WTC11 (cell line): ENCODE results near the gene OR2AE1. TPM values are rescaled to one million over a fixed set of nuclear protein-coding genes. Genes with fewer than 3 reads are reported as not detected.

ENCODE experiments used
- ATAC-seq: fragments of 200-7000 bp; cut with Tn5 transposase; 2 replicates; pipeline ENCODE4 v1.10.0; 2021; ENCODE audit warnings: mild to moderate bottlenecking, moderate library complexity
- CTCF ChIA-PET: fragments of 300-600 bp; sonication (Branson Sonifier 250); formaldehyde crosslinking; loops from one replicate; lab custom pipeline; 2021; ENCODE audit warnings: antibody characterized with exemption; lab: Charles Lee
- POLR2A ChIA-PET: fragments of 350-600 bp; sonication (Branson Sonifier 250); formaldehyde crosslinking; loops from one replicate; lab custom pipeline; 2021; ENCODE audit warnings: antibody characterized with exemption; lab: Charles Lee
- DNase-seq: peaks from one replicate; pipeline ENCODE4 v3.0.0; 2021; ENCODE audit warnings: low spot score
- H3K27ac Mint-ChIP-seq: 2 replicates; pipeline ENCODE4 v1.8.0; 2021; ENCODE audit warnings: mixed read lengths
- H3K27me3 Mint-ChIP-seq: 2 replicates; pipeline ENCODE4 v1.8.0; 2021; ENCODE audit warnings: low read depth, mild to moderate bottlenecking, moderate library complexity, mixed read lengths
- H3K36me3 Mint-ChIP-seq: 2 replicates; pipeline ENCODE4 v1.8.0; 2021; ENCODE audit warnings: mixed read lengths
- H3K4me1 Mint-ChIP-seq: 2 replicates; pipeline ENCODE4 v1.8.0; 2022; ENCODE audit warnings: mixed read lengths
- H3K4me3 Mint-ChIP-seq: 2 replicates; pipeline ENCODE4 v1.8.0; 2021; ENCODE audit warnings: mild to moderate bottlenecking, moderate library complexity, mixed read lengths
- H3K9me3 Mint-ChIP-seq: 2 replicates; pipeline ENCODE4 v1.8.0; 2021; ENCODE audit warnings: mixed read lengths
- AFF4 ChIP-seq: sonication (generic); formaldehyde crosslinking; IDR thresholded peaks from 2 replicates; pipeline ENCODE4 v1.8.1; 2023; ENCODE audit warnings: mild to moderate bottlenecking, missing genetic modification reagents, borderline replicate concordance
- AR ChIP-seq: fragments of 250-450 bp; sonication (Bioruptor Pico); IDR thresholded peaks from 2 replicates; pipeline ENCODE4 v1.9.0; 2021; ENCODE audit warnings: mild to moderate bottlenecking
- ARID4B ChIP-seq: sonication (generic); formaldehyde crosslinking; IDR thresholded peaks from 2 replicates; pipeline ENCODE4 v1.8.0; 2023; ENCODE audit warnings: missing genetic modification reagents, mild to moderate bottlenecking, borderline replicate concordance
- ATF1 ChIP-seq: sonication (generic); formaldehyde crosslinking; IDR thresholded peaks from 2 replicates; pipeline ENCODE4 v1.8.1; 2023; ENCODE audit warnings: mild to moderate bottlenecking, moderate library complexity, missing genetic modification reagents
- ATF6 ChIP-seq: sonication (generic); formaldehyde crosslinking; IDR thresholded peaks from 2 replicates; pipeline ENCODE4 v1.8.1; 2023; ENCODE audit warnings: mild to moderate bottlenecking, missing genetic modification reagents
- E2F1 ChIP-seq: sonication (generic); formaldehyde crosslinking; IDR thresholded peaks from 2 replicates; pipeline ENCODE4 v1.8.0; 2022; ENCODE audit warnings: mild to moderate bottlenecking, missing genetic modification reagents
- SP1 ChIP-seq: sonication (generic); formaldehyde crosslinking; conservative IDR thresholded peaks from 2 replicates; pipeline ENCODE4 v1.8.1; 2022; ENCODE audit warnings: missing genetic modification reagents
- TP53 ChIP-seq: sonication (generic); formaldehyde crosslinking; IDR thresholded peaks from 2 replicates; pipeline ENCODE4 v1.8.1; 2023; ENCODE audit warnings: mild to moderate bottlenecking, missing genetic modification reagents
- ZNF263 ChIP-seq: sonication (generic); formaldehyde crosslinking; IDR thresholded peaks from 2 replicates; pipeline ENCODE4 v1.8.1; 2022; ENCODE audit warnings: low read depth, mild to moderate bottlenecking, moderate library complexity, missing genetic modification reagents
- ZNF317 ChIP-seq: sonication (generic); formaldehyde crosslinking; IDR thresholded peaks from 2 replicates; pipeline ENCODE4 v1.8.1; 2023; ENCODE audit warnings: low read depth, mild to moderate bottlenecking, moderate library complexity, missing genetic modification reagents, borderline replicate concordance
- ZNF671 ChIP-seq: fragments of 250-450 bp; sonication (Bioruptor Pico); IDR thresholded peaks from 2 replicates; pipeline ENCODE4 v1.8.0; 2021; ENCODE audit warnings: mild to moderate bottlenecking
- total RNA-seq: library from RNA; stranded (reverse); gene quantifications from 3 replicates; pipeline ENCODE4 v1.2.3, GENCODE V29; 2021
- TF ChIP-seq, protein P1 (sequence below): fragments of 250-450 bp; sonication (Bioruptor Pico); conservative IDR thresholded peaks from 2 replicates; pipeline ENCODE4 v1.9.0; 2021; ENCODE audit warnings: mild to moderate bottlenecking
- TF ChIP-seq, protein P2 (sequence below): fragments of 250-450 bp; sonication (Bioruptor Pico); IDR thresholded peaks from 2 replicates; pipeline ENCODE4 v1.8.0; 2021; ENCODE audit warnings: mild to moderate bottlenecking
- TF ChIP-seq, protein P3 (sequence below): sonication (generic); formaldehyde crosslinking; IDR thresholded peaks from 2 replicates; pipeline ENCODE4 v1.8.1; 2022; ENCODE audit warnings: mild to moderate bottlenecking, missing genetic modification reagents, moderate library complexity, borderline replicate concordance

The OR2AE1 gene
- total RNA-seq, 1 experiment from 2014 or later, result 0.15 TPM

DNA sequence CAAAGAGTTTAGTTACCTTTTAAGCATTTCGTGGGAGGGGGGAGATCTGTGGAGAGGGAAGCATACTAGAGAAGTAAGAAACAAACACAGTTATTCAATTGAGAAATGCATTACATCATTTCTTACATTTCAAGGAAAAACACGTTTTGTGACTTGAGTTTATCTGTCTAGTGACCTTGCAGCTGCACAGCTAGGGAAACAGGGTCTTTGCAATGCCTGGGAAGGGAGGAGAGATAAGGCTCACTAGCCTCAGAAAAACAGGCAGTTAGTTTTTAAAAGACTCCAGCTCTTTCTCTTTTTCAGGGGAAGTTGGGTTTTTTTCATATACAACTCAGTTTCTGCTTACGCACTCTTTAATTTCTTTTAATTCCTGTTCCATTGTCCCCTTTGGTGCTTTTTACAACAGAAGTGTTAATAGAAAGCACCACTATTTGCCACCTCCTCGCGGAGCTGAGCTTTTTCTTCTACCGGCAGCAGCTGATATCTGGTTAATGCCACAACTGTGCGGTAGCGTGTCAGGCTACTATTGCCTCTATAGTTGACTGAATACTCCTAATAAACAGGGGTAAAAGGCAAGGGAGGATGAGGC is 43.5 kb downstream of the OR2AE1 start:
- CTCF ChIA-PET, result no interaction called here
- no peak for DNase-seq
- Mint-ChIP-seq H3K9me3 (no peaks in the 10 kb centered on the region), H3K27me3 (no peaks in the 10 kb centered on the region; the same call in 1 of the 2 replicates), H3K4me3 (no peak overlapping the region), H3K27ac (no peak overlapping the region), H3K4me1 (peaks cover 21% of the 10 kb centered on the region), H3K36me3 (no peaks in the 10 kb centered on the region)
- POLR2A ChIA-PET, result no interaction called here
- no peak for TF ChIP-seq ZNF317
- no peak for ATAC-seq

GRCh38 chr7:99831595-99831994 is 45.2 kb downstream of the OR2AE1 start:
- no peak overlapping the region for H3K27ac Mint-ChIP-seq
- no peaks in the 10 kb centered on the region; the same call in 1 of the 2 replicates for H3K27me3 Mint-ChIP-seq
- ATAC-seq, result no peak
- peaks cover 6% of the 10 kb centered on the region for H3K4me1 Mint-ChIP-seq
- CTCF ChIA-PET, result no interaction called here
- DNase-seq, result no peak
- POLR2A ChIA-PET, result no interaction called here
- H3K36me3 Mint-ChIP-seq, result no peaks in the 10 kb centered on the region
- H3K4me3 Mint-ChIP-seq, result no peak overlapping the region
- H3K9me3 Mint-ChIP-seq, result no peaks in the 10 kb centered on the region
- TF ChIP-seq ARID4B (CRISPR knock-in tag) (no peak), AR (no peak), TP53 (no peak), SP1 (CRISPR knock-in tag) (no peak), AFF4 (CRISPR knock-in tag) (no peak), E2F1 (CRISPR knock-in tag) (no peak), ATF1 (CRISPR knock-in tag) (no peak), ZNF263 (CRISPR knock-in tag) (no peak), ZNF671 (CRISPR knock-in tag) (no peak), ATF6 (CRISPR knock-in tag) (no peak)
- TF ChIP-seq, protein P1, sequence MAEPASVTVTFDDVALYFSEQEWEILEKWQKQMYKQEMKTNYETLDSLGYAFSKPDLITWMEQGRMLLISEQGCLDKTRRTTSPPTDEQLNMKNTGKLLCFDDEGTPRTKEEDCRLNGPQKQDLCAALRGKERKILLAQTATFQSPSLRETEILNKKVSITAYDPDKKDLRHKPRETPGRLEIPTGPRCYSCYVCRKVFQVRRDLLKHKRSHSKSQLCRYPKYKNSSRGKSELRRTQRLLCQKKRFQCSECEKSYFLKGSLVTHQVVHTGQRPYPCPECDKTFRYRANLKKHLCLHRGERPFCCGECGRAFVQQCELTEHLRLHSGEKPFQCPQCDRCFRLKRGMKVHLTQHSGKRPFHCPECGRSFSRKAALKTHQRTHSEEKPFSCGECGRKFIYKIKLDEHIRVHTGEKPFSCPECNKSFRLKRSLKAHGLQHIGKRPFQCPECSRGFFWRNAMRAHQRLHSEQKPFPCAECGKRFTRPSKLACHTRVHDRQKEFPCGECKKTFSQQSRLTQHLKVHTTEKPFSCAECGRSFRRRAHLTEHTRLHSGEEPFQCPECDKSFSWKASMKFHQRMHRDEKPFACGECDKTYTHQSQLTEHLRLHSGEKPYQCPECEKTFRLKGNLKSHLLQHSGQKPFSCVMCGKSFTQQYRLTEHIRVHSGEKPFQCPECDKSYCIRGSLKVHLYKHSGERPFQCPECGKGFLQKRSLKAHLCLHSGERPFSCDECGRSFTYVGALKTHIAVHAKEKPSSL, result no peak
- TF ChIP-seq, protein P2, sequence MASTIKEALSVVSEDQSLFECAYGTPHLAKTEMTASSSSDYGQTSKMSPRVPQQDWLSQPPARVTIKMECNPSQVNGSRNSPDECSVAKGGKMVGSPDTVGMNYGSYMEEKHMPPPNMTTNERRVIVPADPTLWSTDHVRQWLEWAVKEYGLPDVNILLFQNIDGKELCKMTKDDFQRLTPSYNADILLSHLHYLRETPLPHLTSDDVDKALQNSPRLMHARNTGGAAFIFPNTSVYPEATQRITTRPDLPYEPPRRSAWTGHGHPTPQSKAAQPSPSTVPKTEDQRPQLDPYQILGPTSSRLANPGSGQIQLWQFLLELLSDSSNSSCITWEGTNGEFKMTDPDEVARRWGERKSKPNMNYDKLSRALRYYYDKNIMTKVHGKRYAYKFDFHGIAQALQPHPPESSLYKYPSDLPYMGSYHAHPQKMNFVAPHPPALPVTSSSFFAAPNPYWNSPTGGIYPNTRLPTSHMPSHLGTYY (CRISPR knock-in tag), result no peak
- TF ChIP-seq, protein P3, sequence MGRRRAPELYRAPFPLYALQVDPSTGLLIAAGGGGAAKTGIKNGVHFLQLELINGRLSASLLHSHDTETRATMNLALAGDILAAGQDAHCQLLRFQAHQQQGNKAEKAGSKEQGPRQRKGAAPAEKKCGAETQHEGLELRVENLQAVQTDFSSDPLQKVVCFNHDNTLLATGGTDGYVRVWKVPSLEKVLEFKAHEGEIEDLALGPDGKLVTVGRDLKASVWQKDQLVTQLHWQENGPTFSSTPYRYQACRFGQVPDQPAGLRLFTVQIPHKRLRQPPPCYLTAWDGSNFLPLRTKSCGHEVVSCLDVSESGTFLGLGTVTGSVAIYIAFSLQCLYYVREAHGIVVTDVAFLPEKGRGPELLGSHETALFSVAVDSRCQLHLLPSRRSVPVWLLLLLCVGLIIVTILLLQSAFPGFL, result no peak
